ENCODE results near the gene SMCHD1. TPM values are rescaled to one million over a fixed set of nuclear protein-coding genes. Genes with fewer than 3 reads are reported as not detected.

Gene SMCHD1
- total RNA-seq, 1 donor = 957 TPM

Other genes with a start within 250 kb of the SMCHD1 start
- gene METTL4, start 84.2 kb upstream of the SMCHD1 start, total RNA-seq = 9.7 TPM
- 8.6 TPM for gene NDC80, start 84.2 kb upstream of the SMCHD1 start, total RNA-seq
- 37.4 TPM for gene EMILIN2, start 191.3 kb downstream of the SMCHD1 start, total RNA-seq

Data from mononuclear cell (primary cell).